ENCODE measurements around the gene AATK.
"Not testable (repeated sequence)": the region's sequence is repeated elsewhere in the genome, so short reads cannot be mapped to it uniquely, and the experiment has no call there.

Gene AATK

GRCh38 chr17:81092518-81093095, 73.4 kb downstream of the AATK start:
- no peak for DNase-seq (ENCODE audit: low read depth)

- DNase-seq (ENCODE audit: low read depth) = no peak
Measured at GRCh38 chr17:81091774-81092517, 74.1 kb downstream of the AATK start.

- DNase-seq (ENCODE audit: low read depth) = no peak
Measured at GRCh38 chr17:81091154-81091553, 74.9 kb downstream of the AATK start.

- DNase-seq (ENCODE audit: low read depth) = no peak
Measured at GRCh38 chr17:81090361-81091136, 75.5 kb downstream of the AATK start.

GRCh38 chr17:81086789-81087551, 79.1 kb downstream of the AATK start:
- no peak for DNase-seq (ENCODE audit: low read depth)

GRCh38 chr17:81085420-81085911, 80.6 kb downstream of the AATK start:
- DNase-seq (ENCODE audit: low read depth) = no peak

GRCh38 chr17:81084680-81085419, 81.2 kb downstream of the AATK start:
- no peak for DNase-seq (ENCODE audit: low read depth)

- no peak for DNase-seq (ENCODE audit: low read depth)
Measured at GRCh38 chr17:81083125-81083765, 82.8 kb downstream of the AATK start.

- no peak for DNase-seq (ENCODE audit: low read depth)
Measured at GRCh38 chr17:81082177-81083073, 83.6 kb downstream of the AATK start.

- no peak for DNase-seq (ENCODE audit: low read depth)
Measured at GRCh38 chr17:81081222-81082176, 84.5 kb downstream of the AATK start.

- DNase-seq (ENCODE audit: low read depth) = no peak
Measured at GRCh38 chr17:81080019-81080418, 86.0 kb downstream of the AATK start.

GRCh38 chr17:81078026-81078913, 87.8 kb downstream of the AATK start:
- DNase-seq (ENCODE audit: low read depth) = not testable (repeated sequence)

GRCh38 chr17:81076141-81076679, 89.8 kb downstream of the AATK start:
- DNase-seq (ENCODE audit: low read depth) = no peak

- no peak for DNase-seq (ENCODE audit: low read depth)
Measured at GRCh38 chr17:81075307-81075706, 90.7 kb downstream of the AATK start.

- DNase-seq (ENCODE audit: low read depth) = no peak
Measured at GRCh38 chr17:81074875-81075274, 91.1 kb downstream of the AATK start.

GRCh38 chr17:81073967-81074839, 91.8 kb downstream of the AATK start:
- no peak for DNase-seq (ENCODE audit: low read depth)
